HEK293 (cell line): ENCODE data around the gene STPG2.

Experiments used
- CTCF ChIA-PET: fragments of 350-600 bp; formaldehyde crosslinking; extraction: SDS; loops from one replicate; lab custom pipeline; 2021; ENCODE audit warnings: antibody characterized with exemption; lab: Yijun Ruan, JAX
- POLR2A ChIA-PET: fragments of 300-600 bp; formaldehyde crosslinking; extraction: SDS; loops from one replicate; lab custom pipeline; 2020; ENCODE audit warnings: antibody characterized with exemption, inconsistent platforms; lab: Yijun Ruan, JAX
- H3K27ac ChIP-seq: fragments of 200-500 bp; sonication (Bioruptor generic); 2 replicates; pipeline ENCODE4 v1.5.1; 2014; ENCODE audit warnings: low read depth, low read length, control low read depth, inconsistent platforms; ENCODE audit errors: extremely low read depth
- H3K36me3 ChIP-seq, 2 experiments: fragments of 200-500 bp in 1 of 2; sonication (Bioruptor generic) in 1 of 2; 1 replicate in 1 of 2; 2 replicates in 1 of 2; pipeline ENCODE4 v1.5.1; 2014 to 2017; ENCODE audit warnings: inconsistent platforms in 2 of 2, low read length in 2 of 2; ENCODE audit not compliant: control insufficient read depth in 2 of 2, insufficient read depth in 1 of 2
- H3K4me1 ChIP-seq: fragments of 200-500 bp; sonication (Bioruptor generic); 2 replicates; pipeline ENCODE4 v1.5.1; 2014; ENCODE audit warnings: mild to moderate bottlenecking, low read length, inconsistent platforms; ENCODE audit not compliant: control insufficient read depth, insufficient read depth
- H3K4me3 ChIP-seq: 2 replicates; pipeline ENCODE4 v1.5.1; 2011; ENCODE audit warnings: low read depth, mild to moderate bottlenecking, control low read depth, low read length, moderate library complexity
- H3K9me3 ChIP-seq: fragments of 200-500 bp; sonication (Bioruptor generic); 2 replicates; pipeline ENCODE4 v1.5.1; 2014; ENCODE audit warnings: low read depth, low read length, inconsistent platforms; ENCODE audit not compliant: control insufficient read depth, insufficient read depth
- BCL11A ChIP-seq: fragments of 450-650 bp; formaldehyde crosslinking; IDR thresholded peaks from 2 replicates; pipeline ENCODE4 v1.5.1; 2016; ENCODE audit warnings: low read depth, missing biosample characterization, missing genetic modification characterization
- RBAK ChIP-seq: fragments of 450-650 bp; formaldehyde crosslinking; IDR thresholded peaks from 2 replicates; pipeline ENCODE4 v1.5.1; 2016; ENCODE audit warnings: missing biosample characterization, missing genetic modification characterization
- TRIM28 ChIP-seq: IDR thresholded peaks from 2 replicates; pipeline ENCODE4 v1.6.1; 2011; ENCODE audit warnings: low read length, control low read depth, borderline replicate concordance
- YY1 ChIP-seq: fragments of 450-650 bp; formaldehyde crosslinking; IDR thresholded peaks from 2 replicates; pipeline ENCODE4 v1.5.1; 2018; ENCODE audit warnings: missing biosample characterization, missing genetic modification characterization
- YY2 ChIP-seq: fragments of 450-650 bp; formaldehyde crosslinking; IDR thresholded peaks from 2 replicates; pipeline ENCODE4 v1.5.1; 2016; ENCODE audit warnings: missing biosample characterization, missing genetic modification characterization
- ZNF138 ChIP-seq: fragments of 450-650 bp; formaldehyde crosslinking; IDR thresholded peaks from 2 replicates; pipeline ENCODE4 v1.5.1; 2016; ENCODE audit warnings: missing biosample characterization, missing genetic modification characterization, borderline replicate concordance
- ZNF140 ChIP-seq: fragments of 450-650 bp; formaldehyde crosslinking; IDR thresholded peaks from 2 replicates; pipeline ENCODE4 v1.5.1; 2016; ENCODE audit warnings: missing biosample characterization, missing genetic modification characterization
- ZNF214 ChIP-seq: fragments of 450-650 bp; formaldehyde crosslinking; IDR thresholded peaks from 2 replicates; pipeline ENCODE4 v1.5.1; 2017; ENCODE audit warnings: missing biosample characterization, mild to moderate bottlenecking, missing genetic modification characterization, borderline replicate concordance
- ZNF302 ChIP-seq: fragments of 450-650 bp; formaldehyde crosslinking; IDR thresholded peaks from 2 replicates; pipeline ENCODE4 v1.5.1; 2016; ENCODE audit warnings: missing biosample characterization, missing genetic modification characterization, low read depth
- ZNF341 ChIP-seq: fragments of 450-650 bp; formaldehyde crosslinking; IDR thresholded peaks from 2 replicates; pipeline ENCODE4; 2016; ENCODE audit warnings: low read depth, missing biosample characterization, missing genetic modification characterization
- ZNF354C ChIP-seq: fragments of 450-650 bp; formaldehyde crosslinking; IDR thresholded peaks from 2 replicates; pipeline ENCODE4 v1.5.1; 2016; ENCODE audit warnings: missing biosample characterization, missing genetic modification characterization, low read depth, borderline replicate concordance
- ZNF416 ChIP-seq: fragments of 450-650 bp; formaldehyde crosslinking; IDR thresholded peaks from 2 replicates; pipeline ENCODE4 v1.5.1; 2016; ENCODE audit warnings: missing biosample characterization, missing genetic modification characterization
- ZNF548 ChIP-seq: fragments of 450-650 bp; formaldehyde crosslinking; IDR thresholded peaks from 2 replicates; pipeline ENCODE4 v1.5.1; 2016; ENCODE audit warnings: missing biosample characterization, missing genetic modification characterization
- ZNF626 ChIP-seq: fragments of 450-650 bp; sonication (Bioruptor Pico); formaldehyde crosslinking; IDR thresholded peaks from 2 replicates; pipeline ENCODE4 v1.5.1; 2018; ENCODE audit warnings: missing biosample characterization, missing genetic modification characterization, inconsistent platforms
- ZNF830 ChIP-seq: fragments of 450-650 bp; IDR thresholded peaks from 2 replicates; pipeline ENCODE4 v1.5.0; 2018; ENCODE audit warnings: missing biosample characterization, missing genetic modification characterization, low read depth, mild to moderate bottlenecking, moderate library complexity
- ZNF837 ChIP-seq: fragments of 450-650 bp; formaldehyde crosslinking; IDR thresholded peaks from 2 replicates; pipeline ENCODE4 v1.5.1; 2016; ENCODE audit warnings: missing biosample characterization, missing genetic modification characterization
- TF ChIP-seq, protein P1 (sequence below): fragments of 450-650 bp; formaldehyde crosslinking; IDR thresholded peaks from 2 replicates; pipeline ENCODE4 v1.5.1; 2016; ENCODE audit warnings: missing biosample characterization, missing genetic modification characterization
- TF ChIP-seq, protein P2 (sequence below): fragments of 450-650 bp; formaldehyde crosslinking; IDR thresholded peaks from 2 replicates; pipeline ENCODE4 v1.5.1; 2016; ENCODE audit warnings: missing biosample characterization, missing genetic modification characterization
- TF ChIP-seq, protein P3 (sequence below): fragments of 450-650 bp; formaldehyde crosslinking; IDR thresholded peaks from 2 replicates; pipeline ENCODE4 v1.5.1; 2017; ENCODE audit warnings: missing biosample characterization, missing genetic modification characterization
- TF ChIP-seq, protein P4 (sequence below): fragments of 450-650 bp; formaldehyde crosslinking; IDR thresholded peaks from 2 replicates; pipeline ENCODE4 v1.5.1; 2016; ENCODE audit warnings: missing biosample characterization, missing genetic modification characterization

The STPG2 gene

DNA sequence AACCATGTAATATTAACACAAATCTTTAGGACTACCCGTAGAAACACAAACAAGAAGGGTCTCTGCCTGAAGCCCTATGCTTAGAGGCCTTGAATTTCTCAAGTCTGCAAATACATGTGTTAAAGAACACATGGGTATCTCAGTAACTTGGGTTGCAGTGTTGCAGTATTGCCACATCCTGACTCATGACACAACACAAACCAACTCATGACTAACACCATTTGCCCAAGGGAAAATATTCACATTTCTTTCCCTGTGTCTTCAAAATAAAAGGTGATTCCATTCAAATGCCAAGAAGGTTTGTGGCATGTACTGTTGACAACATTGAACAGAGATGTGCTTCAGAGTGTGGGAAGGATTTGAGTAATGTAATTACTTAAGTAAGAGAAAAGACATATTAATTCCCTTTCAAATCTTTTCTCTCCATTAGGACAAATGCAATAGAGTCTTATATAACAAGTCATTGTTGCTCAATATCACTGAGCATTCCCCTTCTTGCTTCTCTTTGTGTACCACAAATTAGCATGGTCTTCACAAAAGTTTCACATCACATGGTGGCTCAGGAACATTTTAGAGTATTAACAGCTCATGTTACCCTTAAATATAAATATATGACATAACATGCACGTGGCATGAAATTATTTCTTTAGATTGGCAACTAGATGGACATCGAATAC, 487.1 kb downstream of the STPG2 start:
- ChIA-PET POLR2A (no interaction called here), CTCF (no interaction called here)
- Histone ChIP-seq H3K36me3 (no peaks in the 10 kb centered on the region), H3K27ac (no peak overlapping the region), H3K4me3 (no peak overlapping the region), H3K4me1 (no peaks in the 10 kb centered on the region), H3K9me3 (no peaks in the 10 kb centered on the region)
- TF ChIP-seq RBAK (tag by site-specific recombination) (no peak), ZNF302 (tag by site-specific recombination) (no peak), ZNF416 (tag by site-specific recombination) (no peak), ZNF830 (tag by site-specific recombination) (no peak), ZNF214 (tag by site-specific recombination) (no peak), TRIM28 (no peak), YY1 (tag by site-specific recombination) (no peak), ZNF138 (no peak), ZNF548 (tag by site-specific recombination) (no peak), ZNF140 (tag by site-specific recombination) (no peak), ZNF837 (tag by site-specific recombination) (no peak), YY2 (tag by site-specific recombination) (no peak), BCL11A (tag by site-specific recombination) (no peak), ZNF354C (tag by site-specific recombination) (no peak), ZNF341 (no peak), ZNF626 (no peak)
- TF ChIP-seq, protein P1, sequence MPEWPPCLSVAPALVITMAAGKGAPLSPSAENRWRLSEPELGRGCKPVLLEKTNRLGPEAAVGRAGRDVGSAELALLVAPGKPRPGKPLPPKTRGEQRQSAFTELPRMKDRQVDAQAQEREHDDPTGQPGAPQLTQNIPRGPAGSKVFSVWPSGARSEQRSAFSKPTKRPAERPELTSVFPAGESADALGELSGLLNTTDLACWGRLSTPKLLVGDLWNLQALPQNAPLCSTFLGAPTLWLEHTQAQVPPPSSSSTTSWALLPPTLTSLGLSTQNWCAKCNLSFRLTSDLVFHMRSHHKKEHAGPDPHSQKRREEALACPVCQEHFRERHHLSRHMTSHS (tag by site-specific recombination), result no peak
- TF ChIP-seq, protein P2, sequence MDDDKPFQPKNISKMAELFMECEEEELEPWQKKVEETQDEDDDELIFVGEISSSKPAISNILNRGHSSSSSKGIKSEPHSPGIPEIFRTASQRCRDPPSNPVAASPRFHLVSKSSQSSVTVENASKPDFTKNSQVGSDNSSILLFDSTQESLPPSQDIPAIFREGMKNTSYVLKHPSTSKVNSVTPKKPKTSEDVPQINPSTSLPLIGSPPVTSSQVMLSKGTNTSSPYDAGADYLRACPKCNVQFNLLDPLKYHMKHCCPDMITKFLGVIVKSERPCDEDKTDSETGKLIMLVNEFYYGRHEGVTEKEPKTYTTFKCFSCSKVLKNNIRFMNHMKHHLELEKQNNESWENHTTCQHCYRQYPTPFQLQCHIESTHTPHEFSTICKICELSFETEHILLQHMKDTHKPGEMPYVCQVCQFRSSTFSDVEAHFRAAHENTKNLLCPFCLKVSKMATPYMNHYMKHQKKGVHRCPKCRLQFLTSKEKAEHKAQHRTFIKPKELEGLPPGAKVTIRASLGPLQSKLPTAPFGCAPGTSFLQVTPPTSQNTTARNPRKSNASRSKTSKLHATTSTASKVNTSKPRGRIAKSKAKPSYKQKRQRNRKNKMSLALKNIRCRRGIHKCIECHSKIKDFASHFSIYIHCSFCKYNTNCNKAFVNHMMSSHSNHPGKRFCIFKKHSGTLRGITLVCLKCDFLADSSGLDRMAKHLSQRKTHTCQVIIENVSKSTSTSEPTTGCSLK, result no peak
- TF ChIP-seq, protein P3, sequence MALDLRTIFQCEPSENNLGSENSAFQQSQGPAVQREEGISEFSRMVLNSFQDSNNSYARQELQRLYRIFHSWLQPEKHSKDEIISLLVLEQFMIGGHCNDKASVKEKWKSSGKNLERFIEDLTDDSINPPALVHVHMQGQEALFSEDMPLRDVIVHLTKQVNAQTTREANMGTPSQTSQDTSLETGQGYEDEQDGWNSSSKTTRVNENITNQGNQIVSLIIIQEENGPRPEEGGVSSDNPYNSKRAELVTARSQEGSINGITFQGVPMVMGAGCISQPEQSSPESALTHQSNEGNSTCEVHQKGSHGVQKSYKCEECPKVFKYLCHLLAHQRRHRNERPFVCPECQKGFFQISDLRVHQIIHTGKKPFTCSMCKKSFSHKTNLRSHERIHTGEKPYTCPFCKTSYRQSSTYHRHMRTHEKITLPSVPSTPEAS (tag by site-specific recombination), result no peak
- TF ChIP-seq, protein P4, sequence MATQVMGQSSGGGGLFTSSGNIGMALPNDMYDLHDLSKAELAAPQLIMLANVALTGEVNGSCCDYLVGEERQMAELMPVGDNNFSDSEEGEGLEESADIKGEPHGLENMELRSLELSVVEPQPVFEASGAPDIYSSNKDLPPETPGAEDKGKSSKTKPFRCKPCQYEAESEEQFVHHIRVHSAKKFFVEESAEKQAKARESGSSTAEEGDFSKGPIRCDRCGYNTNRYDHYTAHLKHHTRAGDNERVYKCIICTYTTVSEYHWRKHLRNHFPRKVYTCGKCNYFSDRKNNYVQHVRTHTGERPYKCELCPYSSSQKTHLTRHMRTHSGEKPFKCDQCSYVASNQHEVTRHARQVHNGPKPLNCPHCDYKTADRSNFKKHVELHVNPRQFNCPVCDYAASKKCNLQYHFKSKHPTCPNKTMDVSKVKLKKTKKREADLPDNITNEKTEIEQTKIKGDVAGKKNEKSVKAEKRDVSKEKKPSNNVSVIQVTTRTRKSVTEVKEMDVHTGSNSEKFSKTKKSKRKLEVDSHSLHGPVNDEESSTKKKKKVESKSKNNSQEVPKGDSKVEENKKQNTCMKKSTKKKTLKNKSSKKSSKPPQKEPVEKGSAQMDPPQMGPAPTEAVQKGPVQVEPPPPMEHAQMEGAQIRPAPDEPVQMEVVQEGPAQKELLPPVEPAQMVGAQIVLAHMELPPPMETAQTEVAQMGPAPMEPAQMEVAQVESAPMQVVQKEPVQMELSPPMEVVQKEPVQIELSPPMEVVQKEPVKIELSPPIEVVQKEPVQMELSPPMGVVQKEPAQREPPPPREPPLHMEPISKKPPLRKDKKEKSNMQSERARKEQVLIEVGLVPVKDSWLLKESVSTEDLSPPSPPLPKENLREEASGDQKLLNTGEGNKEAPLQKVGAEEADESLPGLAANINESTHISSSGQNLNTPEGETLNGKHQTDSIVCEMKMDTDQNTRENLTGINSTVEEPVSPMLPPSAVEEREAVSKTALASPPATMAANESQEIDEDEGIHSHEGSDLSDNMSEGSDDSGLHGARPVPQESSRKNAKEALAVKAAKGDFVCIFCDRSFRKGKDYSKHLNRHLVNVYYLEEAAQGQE (tag by site-specific recombination), result no peak
